NCI-H1092 (cell line): ENCODE measurements around the gene FREM1.

Experiments
- DNase-seq: peaks from one replicate; lab custom pipeline; 2025; lab: John Stamatoyannopoulos, UW

Gene FREM1

DNA sequence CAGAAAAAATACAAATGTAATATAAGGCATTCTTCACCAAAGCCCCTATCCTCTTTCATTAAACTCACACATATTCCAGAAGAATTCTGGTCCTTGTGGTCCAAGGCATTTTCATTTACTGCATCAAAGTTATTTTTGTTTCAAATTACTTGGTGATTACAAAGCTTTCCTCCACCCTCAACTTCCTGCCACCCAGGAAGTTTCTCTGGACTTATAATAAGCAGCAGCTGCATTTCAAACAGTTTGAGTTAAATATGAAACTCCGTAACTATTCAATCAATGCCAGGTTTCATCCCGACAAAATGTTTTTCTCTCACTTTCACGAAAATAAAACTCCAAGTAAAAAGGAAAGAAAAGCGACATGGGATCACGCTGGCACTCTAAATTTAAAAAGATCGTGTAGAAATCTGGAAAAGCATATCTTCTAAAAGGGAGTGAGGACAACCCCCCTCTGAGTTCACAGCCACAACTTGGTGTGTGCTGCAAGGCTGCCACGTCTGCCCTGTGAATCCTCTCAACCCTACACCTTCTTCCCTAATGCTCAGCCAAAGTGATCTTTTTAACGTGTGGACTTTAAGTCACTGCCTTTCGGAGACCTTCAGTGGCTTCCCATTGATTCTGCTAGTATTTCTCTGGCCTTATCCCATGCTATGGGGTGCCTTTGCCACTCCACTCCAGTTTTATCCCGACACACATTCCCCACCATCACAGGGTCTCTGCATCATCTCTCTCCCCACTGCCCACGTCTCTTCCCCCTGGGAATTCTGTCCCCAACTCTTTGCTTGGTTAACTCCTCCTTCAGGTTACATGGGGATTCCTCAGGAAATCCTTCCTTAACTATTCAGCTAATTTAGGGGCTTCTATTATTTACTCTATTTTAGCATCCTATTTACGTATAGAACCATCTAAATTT is 96.6 kb downstream of the FREM1 start:
- no peak for DNase-seq

DNA sequence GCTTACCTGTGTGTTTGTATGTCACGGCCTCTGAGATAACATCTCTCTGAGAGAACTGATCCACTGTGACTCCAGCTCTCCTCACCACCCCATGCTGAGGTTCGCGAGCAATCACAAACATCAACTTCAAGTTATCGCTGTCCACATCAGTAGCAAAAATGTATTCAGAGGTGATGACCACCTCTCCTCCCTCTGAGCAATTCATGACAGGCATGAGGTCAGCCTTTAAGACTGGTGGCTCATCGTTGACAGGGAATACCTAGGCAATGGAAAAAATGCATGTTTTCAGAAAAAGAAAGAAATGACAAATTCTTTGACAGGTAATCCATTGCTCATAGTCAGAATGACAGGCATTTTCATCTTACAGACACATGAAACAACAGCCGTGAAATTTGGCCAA is 97.4 kb downstream of the FREM1 start:
- DNase-seq: no peak

DNA sequence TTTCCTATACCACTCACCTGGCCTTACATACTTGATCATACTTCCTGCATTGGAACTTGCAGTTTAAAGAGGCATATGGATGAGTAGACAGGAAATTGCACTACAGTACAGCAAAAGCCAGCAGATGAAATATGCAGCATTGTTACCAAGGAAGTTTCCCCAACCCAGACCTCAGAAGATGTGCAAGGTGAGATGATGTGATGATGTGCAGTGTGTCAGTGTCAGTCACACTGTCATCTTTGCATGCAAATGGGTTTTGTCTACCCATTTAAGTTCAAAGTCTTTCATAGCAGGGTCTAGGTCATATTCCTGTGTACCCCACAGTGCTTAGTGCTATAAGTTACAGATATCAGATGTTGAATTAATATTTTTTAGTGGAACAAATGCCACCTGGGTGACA is 98.4 kb downstream of the FREM1 start:
- DNase-seq: no peak

DNA sequence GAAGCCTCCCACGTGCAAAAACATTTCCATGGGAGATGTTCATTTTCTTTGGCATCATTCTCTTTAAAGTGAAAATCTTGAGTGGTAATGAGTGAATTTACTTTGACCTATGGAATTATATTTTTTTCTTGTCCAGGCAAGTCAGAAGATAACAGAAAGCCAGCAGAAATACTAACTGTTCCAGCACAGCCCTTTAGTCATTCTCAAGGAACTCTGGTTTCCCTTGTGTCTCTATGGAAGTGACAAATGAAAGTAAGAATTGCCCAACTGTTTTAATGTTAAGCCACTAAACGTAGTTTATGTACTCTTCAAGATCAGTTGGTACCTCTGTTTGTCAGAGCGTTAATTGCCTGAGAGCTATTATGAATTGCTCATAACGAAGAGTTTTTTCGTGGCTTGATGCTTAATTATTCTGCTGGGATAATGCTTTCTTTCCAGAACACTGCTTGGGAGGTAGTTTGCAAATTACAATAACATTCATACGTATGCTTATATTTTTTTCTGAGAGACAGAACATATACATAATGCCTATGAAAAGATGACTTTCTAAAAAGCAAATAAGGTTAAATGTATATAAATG is 103.2 kb downstream of the FREM1 start:
- DNase-seq: no peak

DNA sequence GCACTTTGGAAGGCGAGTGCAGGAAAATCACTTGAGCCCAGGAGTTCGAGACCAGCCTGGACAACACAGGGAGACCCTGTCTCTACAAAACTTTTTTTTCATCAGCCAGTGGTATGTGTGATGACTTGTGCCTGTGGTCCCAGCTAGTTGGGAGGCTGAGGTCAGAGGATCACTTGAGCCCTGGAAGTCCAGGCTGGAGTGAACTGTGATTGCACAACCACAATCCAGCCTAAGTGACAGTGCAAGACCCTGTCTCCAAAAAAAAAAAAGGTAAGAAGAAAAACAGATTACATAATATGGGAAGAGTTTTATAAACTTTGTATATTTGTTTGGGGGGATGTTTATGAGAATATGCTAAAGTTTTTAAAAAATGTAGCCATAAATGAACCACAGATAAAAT is 111.2 kb downstream of the FREM1 start:
- DNase-seq: no peak

DNA sequence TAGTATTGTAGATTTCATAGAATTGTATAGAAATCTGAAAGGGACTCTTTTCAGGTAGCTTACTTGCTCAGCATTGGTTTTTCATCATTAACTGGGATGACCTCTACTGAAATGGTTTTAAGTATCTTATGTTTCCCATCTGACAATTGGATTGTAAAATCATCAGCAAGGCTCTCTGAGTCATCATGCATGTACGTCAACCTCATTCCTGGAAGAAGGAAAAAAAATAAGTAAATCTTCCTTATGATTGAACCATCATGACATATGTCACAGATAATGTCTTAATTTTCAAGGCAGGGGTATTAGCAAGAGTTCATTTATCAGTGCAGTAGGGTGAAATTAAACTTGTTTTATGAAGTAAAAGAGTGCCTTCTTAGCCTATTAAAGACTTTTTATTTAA is 112.8 kb downstream of the FREM1 start:
- no peak for DNase-seq

DNA sequence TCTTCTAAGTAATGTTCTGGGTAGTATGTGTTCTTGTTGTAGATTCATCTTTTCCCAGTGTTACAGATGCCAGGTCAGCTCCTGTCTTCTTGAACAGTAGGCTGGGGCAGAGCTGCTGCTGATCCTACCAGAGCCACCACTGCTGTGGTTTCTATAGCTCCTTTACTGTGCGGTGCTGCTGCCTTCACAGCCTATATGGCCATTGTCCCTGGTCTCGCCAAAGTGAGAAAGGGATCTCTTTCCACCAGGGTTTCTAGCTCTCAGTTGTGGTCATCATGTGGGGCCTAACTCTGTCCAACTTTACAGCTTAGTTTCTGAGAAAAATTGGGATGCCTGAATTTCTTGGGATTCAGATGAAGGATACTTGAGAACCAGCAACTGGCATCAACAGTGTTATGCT is 116.8 kb downstream of the FREM1 start:
- DNase-seq: no peak

DNA sequence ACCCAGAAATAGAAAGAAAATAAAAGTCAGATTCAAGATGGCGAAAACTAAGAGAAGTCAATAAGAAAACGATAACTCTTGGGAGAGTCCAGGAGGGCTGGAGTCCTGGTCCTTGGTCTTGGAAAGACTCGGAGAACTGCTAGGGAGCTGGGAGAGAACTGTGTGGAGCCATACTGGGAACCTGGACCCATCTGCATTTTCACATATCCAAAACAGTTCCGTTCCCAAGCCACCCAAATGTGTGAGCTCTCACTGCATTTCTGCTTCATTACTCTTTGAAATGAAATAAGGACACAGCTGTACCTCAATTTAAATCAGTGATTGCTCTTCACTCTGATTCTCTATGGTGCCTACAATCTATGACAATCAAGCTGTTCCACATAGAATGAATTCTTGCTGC is 119.6 kb downstream of the FREM1 start:
- DNase-seq: no peak

DNA sequence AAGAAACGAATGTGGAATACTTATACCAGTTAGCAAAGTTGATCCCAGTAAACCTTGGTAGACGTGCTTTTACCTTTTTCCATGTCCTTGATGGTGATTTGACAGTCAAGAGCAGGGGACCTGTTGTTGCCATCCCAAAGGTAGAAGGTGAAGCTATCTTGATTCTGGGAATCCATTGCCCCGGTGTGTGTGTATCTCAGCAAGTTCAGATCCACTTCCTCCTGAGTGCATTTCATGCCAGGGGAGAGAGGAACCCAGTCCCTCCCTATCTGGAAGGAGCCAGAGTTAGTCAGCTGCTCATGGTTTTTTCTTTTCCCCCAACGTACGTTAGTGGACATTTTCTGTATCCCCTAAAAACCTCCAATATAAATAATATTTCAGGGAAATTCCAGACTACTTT is 121.4 kb downstream of the FREM1 start:
- no peak for DNase-seq

DNA sequence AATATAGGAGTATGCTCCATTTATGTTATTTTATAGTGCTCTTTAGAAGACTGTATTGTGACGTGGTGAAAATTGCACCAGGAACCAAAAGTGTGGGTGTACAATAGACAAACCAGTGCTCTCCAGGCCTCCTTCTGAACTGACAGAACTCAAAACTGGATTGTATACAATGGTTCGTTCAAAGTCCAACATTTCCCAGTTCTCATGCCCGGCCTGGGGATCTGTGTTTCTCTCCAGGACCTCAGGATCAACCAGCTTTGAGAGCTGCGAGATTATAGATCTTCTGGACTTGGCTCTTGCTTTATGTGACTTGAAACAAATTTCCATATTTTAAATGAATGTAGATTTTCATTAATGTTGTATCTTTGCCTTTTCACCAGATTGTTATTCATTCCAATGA is 126.9 kb downstream of the FREM1 start:
- DNase-seq: no peak

DNA sequence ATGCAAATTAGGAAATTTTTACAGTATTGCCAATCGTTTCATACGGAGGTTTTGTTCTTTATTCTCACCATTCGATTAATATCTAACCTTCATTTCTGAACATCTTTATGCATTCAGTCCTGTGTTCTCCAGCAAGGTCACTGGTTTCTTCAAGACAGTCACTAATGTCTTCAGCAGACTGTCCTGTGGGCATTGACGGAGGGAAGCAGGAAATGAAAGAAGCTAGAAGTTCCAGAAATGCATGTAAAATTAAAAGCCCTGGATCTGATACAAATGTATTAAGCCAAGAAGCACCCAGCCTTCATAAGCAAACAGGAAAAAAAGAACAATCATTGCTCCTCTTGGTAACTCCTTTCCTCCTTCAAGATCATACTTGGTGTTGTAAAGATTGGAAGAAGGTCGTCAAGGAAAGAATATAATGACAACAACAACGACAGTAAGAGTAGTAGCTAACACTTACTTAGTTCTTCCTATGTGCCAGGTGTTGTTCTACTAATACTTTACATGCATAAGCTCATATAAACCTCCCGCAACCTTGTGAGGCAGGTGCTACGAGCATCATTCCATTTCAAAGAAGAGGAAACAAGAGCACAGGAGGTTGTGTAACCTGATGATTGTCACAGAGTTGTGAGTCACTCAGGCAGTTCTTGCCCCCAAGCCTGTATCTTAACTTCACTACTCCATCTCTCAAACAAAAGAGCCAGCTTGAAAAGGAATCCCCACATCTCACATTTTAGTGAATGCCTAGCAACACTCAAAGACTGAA is 127.8 kb downstream of the FREM1 start:
- DNase-seq: no peak

DNA sequence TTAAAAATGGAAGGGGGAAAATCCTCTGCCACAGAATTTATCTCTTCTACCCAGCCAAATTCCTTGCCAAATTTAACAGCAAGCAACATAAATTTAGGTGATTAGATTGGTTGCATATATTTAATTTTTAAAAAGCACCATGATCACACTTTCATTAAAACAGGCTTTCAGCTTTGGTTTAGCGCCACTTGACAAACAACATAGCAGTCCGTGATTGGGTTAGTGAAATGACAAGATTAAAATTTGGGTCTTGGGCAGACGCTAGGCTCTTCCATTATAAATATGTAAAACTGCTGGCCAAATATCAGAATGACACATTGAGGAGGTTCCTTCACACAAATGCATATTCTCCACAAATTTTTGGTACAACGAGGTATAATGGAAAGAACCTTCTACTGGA is 129.5 kb downstream of the FREM1 start:
- DNase-seq: no peak

DNA sequence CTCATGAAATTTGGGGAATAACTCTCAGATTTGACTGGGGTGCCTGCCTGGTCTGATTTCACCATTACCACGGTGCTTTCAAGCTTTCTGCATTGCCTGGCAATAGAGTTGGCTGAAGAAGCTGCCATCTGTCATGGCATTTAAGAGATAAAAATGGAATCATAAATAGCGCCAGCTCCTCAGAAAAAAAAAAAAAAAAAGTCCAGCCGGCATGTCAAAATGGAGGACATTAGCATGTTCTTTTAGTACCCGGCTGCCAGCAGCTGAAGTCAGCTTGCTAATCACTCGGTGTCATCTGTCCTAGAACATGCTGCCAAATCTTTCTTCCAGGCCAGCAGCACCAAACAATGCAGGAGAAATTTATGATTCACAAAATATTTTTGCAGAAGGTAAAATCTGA is 130.0 kb downstream of the FREM1 start:
- peak; percentile 41 for DNase-seq

DNA sequence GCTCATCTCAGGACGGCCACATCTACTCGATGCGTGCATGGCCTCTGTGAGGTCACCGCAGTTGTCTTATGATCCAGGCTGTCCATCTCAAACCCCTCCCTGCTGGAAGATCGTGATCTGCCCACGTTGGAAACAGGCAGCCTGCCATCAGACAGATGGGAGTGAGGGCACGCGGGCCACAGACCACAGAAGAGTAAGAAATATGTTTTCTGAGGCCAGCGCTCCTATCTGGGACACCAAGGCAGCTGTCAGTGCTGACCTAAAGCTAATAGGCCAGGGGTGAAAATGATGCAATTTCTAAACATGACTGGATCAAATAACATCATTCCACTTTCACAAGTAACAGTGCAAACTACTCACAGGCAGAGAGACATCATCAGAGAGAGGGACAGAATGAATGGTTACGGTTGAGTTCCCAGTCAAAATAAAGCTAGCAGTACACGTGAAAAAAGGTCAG is 130.6 kb downstream of the FREM1 start:
- DNase-seq: no peak

DNA sequence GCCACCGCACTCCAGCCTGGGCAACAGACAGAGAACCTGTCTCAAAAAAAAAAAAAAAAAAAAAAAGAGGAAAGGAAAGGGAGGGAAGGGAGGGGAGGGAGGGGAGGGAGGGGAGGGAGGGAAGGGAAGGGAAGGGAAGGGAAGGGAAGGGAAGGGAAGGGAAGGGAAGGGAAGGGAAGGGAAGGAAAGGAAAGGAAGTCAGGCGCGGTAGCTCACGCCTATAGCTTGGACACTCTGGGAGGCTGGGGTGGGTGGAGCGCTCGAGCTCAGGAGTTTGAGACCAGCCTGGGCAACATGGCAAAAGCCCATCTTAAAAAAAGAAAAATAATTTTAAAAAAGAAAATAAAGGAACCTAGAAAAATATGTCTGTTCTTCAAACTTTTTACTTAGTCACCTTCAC is 131.7 kb downstream of the FREM1 start:
- no peak for DNase-seq

DNA sequence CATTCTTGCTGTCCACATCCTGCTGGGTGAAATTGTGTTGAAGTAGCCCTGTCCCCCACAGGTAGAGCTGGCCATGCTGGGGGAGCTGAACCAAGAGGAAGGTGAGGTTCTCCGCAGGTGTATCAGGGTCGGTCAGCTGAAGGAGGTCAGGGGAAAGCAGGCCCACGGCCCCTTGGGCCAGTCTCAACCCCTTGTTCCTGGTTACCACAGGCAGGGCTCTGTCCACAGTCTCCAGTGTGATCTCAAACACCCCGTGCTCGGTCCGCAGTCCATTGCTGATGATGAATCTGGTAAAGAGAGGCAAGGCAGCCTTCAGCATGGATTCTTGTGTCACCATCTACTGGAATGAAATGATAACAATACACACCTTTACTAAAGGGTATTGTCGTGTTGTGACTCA is 134.3 kb downstream of the FREM1 start:
- no peak for DNase-seq

DNA sequence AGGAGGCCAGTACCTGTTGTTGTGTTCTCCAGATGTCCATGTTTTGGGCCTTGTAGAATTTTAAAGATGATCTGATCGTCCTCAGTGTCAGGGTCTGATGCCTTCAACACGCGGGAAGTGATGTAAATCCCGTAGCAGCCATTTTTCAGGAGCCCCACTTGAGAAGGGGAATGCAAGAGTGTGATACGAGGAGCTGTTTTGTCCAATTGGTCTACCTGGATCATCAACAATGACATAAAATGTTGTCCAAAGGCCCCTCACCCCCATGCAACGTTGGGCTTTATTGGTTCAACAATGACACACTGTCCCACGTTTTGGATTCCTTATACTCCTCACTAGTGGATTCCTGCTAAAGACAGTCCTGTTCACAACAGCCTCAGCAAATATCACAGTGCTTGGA is 139.6 kb downstream of the FREM1 start:
- DNase-seq: no peak

DNA sequence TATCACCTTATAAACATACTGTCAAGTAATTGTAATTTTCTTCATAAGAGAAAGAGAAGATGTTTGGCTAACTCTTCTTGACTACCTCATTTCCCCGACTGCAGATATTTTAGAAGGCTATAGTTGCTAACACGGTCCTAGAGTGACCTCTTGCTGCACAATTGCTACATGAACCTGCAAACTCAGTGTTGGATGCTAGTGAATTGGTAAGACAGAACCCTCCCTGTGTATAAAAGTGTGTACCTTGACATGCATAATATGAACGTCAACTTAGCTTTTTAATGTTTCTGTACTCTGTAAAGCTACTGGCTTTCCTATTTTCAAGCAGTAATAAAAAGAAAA is 141.0 kb downstream of the FREM1 start:
- DNase-seq: peak; percentile 68

DNA sequence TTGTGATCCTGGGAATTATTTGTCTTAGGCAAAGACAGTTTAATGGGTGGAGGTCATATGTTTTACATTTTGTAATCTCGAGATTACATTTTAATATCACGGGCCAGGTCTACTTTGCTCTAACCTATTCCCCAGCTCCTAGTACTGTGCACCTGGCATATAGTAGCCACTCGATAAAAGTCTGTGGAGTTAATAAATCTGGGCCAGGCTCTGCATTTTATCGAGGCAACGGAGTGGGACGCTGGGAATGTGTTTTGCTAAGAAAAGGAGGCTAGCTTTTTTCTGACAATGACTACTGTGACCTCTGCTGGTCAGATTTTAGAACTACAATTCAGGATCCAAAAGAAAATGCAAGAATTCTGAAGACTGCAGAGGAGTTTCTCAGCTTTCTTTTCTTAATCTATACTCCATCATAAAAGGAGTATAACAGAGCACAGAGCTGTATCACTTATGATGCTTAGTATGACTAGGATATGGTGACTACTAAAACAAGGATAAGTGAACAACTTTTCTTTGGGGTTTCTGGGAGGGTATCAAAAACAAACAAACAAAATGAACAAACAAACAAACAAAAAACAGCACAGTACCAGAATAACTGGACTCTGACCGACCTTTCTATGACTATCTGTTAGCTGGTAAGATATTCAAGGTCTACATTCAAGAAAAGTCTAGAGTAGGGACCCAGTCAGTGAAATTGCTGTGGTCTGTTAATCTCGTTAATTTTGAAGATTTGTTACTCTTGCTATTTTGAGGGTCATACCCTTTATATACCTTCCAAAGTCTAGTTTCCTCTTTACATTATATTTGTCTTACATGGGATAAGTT is 141.6 kb downstream of the FREM1 start:
- DNase-seq: peak; percentile 55

DNA sequence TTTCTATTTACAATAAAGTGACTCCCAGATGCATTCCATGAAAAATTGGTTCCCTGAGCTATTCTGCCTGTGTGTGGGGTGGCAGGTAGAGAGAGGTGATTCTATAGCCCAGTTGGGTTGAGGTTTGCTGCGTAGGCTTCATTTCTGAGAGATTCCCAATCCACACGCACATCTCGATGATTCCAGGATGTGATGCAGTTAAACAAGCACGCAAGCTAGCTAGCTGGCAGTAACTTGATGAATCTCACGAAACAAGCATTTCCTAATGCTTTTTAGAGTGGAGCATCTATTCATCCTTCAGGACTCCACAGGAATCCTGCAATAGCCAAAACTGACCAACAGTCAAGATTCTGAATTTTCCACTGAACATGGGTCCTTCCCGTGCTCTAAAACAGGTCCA is 143.9 kb downstream of the FREM1 start:
- no peak for DNase-seq

DNA sequence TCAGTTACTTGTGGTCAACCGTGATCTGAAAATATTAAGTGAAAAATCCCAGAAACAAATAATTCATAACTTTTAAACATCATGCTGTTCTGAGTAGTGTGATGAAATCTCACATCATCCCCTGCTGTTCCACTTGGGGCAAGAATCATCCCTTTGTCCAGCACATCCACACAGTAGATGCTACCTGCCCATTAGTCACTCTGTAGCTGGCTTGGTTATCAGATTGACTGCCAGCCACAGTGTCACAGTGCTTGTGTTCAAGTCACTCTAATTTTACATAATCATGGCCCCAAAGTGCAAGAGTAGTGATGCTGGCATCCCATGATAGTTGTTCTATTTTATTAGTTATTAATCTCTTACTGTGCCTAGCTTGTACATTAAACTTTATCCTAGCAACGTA is 148.6 kb downstream of the FREM1 start:
- DNase-seq: no peak

DNA sequence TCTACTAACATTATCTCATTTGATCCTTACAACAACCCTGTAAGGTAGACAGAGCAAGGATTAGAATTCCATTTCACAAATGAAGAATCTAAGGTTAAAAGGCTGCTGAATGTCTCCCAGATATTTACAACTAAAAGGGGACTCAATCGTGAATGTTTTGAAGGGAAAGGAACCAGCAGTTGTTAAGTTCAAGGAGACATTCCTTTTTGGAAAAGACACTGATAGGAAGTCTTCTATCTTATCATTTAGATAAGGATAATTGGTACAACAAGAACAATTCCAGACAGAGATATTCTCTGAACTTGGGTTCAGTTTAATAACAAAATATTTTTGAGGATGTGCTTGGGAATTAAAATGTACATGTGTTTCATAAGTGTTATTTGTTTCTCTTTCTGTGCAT is 150.2 kb downstream of the FREM1 start:
- no peak for DNase-seq
